ENCODE data around the gene RBM15. TPM values are rescaled to one million over a fixed set of nuclear protein-coding genes. Genes with fewer than 3 reads are reported as not detected.

The RBM15 gene
- total and polyA plus RNA-seq, 2 of the 4 experiments (the other 2 are of a cell fraction) = 6.3 to 31.7 TPM

DNA sequence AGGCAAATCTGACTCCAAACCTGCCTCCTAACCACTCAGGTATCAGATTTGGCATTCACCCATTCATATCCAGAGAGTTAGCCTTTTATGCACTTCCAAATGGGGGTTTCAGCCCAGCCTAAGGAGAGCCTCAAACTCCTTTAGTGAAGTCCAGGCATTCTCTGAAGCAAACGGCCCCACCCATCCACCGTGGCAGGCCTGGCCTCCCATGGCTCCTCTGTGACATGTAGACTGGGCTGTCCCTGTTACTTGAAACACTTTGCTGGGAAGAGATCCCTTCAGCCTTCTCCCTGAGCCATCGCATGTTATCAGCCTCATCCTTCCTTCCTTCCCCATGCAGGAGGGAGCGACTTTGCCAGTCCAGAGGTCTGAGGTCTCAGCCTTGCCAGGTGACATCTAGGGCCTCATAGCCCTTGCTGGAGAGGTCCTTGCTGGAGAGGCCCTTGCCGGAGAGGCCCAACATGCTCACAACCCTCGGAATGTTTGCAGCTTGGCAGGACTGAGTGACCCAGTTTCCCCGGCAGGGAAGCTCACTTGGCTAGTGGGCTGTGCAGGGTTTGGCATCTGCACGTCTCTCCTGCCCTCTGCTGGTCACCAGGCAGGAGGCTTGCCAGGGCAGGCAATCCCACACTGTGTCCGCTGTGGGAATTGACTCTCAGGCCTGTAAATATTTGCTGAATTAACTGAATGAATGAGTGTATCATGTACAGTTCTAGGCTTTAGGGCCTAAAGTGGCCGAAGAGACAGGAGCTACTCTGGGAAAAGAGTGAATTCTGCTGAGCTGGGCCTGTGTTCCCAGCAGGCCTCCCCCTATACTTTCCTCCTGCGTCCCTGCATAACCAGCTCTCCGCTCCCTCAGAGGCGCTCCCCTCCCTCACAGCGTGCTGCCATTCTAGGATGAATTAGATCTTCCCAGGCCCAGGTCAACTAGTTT lies 26.7 kb upstream of the RBM15 start:
- Histone ChIP-seq H4K91ac (ENCODE audit: insufficient read depth, low read depth, low read length) (no peak overlapping the region), H3K23ac (ENCODE audit: low read depth, low read length) (no peak overlapping the region), H2BK20ac (ENCODE audit: low read depth, low read length) (no peak overlapping the region), H2BK120ac (ENCODE audit: low read depth, low read length) (no peak overlapping the region), H3K9ac (ENCODE audit: low read depth, low read length) (no peak overlapping the region), H3K18ac (ENCODE audit: low read depth, low read length) (no peak overlapping the region), H4K8ac (ENCODE audit: low read depth in 2 of 2, low read length in 2 of 2) (no peak overlapping the region), H3K9me1 (ENCODE audit: insufficient read depth, low read length) (no peaks in the 10 kb centered on the region; the same call in 1 of the 2 replicates), H2BK15ac (ENCODE audit: low read depth, low read length) (no peak overlapping the region), H2AK9ac (replicated peaks; ENCODE audit: low read depth, low read length, poor library complexity) (no peak overlapping the region), H3K56ac (ENCODE audit: extremely low read depth, insufficient read depth, low read length) (no peak overlapping the region), H3K79me1 (ENCODE audit: low read depth in 1 of 2, low read length in 2 of 2) (no peaks in the 10 kb centered on the region), H4K20me1 (ENCODE audit: insufficient read depth, low read length) (no peaks in the 10 kb centered on the region), H2BK5ac (ENCODE audit: low read depth, low read length, poor library complexity, severe bottlenecking) (no peak overlapping the region), H4K5ac (ENCODE audit: low read depth, low read length) (no peak overlapping the region), H2AK5ac (ENCODE audit: low read depth, low read length) (no peak overlapping the region), H3K36me3 (ENCODE audit: control insufficient read depth, insufficient read depth, low read length) (no peaks in the 10 kb centered on the region), H3K9me3 (ENCODE audit: control insufficient read depth, insufficient read depth, low read length) (no peaks in the 10 kb centered on the region), H3K27ac (ENCODE audit: insufficient read depth, low read length) (no peak overlapping the region), H3K27me3 (ENCODE audit: control insufficient read depth, insufficient read depth, low read length) (peaks cover 4% of the 10 kb centered on the region; the same call in 1 of the 2 replicates), H3K4me1 (ENCODE audit: control insufficient read depth, insufficient read depth, low read length) (peaks cover 12% of the 10 kb centered on the region), H3K14ac (replicated peaks; ENCODE audit: low read depth, low read length) (no peak overlapping the region), H3K4ac (ENCODE audit: low read depth, low read length) (no peak overlapping the region), H3K4me3 (ENCODE audit: insufficient read depth, low read depth, low read length) (no peak overlapping the region), H2AFZ (replicated peaks; ENCODE audit: low read length, poor library complexity) (peak overlapping the region; percentile 82), H3K4me2 (ENCODE audit: low read depth, low read length) (no peak overlapping the region)
- intact Hi-C loops (cut with micrococcal nuclease) = loop anchor here (1.0 to 10.0 kb wide), 6 partner anchors 74 to 258 kb away; no protein-coding TSS in a partner anchor
- TF ChIP-seq SMC3 (IDR thresholded peaks at IDR 0.05; ENCODE audit: low read depth, low read length) (peak; percentile 100), POLR2A (IDR thresholded peaks at IDR 0.05; ENCODE audit: low read depth, low read length) (no peak), CHD1 (IDR thresholded peaks at IDR 0.05; ENCODE audit: low read depth, low read length) (no peak), MAZ (IDR thresholded peaks at IDR 0.05; ENCODE audit: borderline replicate concordance, low read depth, low read length) (no peak), BHLHE40 (IDR thresholded peaks at IDR 0.05; ENCODE audit: low read depth, low read length) (no peak), RAD21 (IDR thresholded peaks at IDR 0.05; ENCODE audit: low read length) (peak; percentile 99), RFX5 (IDR thresholded peaks at IDR 0.05; ENCODE audit: low read depth, low read length) (no peak)
- TF ChIP-seq, protein P1, sequence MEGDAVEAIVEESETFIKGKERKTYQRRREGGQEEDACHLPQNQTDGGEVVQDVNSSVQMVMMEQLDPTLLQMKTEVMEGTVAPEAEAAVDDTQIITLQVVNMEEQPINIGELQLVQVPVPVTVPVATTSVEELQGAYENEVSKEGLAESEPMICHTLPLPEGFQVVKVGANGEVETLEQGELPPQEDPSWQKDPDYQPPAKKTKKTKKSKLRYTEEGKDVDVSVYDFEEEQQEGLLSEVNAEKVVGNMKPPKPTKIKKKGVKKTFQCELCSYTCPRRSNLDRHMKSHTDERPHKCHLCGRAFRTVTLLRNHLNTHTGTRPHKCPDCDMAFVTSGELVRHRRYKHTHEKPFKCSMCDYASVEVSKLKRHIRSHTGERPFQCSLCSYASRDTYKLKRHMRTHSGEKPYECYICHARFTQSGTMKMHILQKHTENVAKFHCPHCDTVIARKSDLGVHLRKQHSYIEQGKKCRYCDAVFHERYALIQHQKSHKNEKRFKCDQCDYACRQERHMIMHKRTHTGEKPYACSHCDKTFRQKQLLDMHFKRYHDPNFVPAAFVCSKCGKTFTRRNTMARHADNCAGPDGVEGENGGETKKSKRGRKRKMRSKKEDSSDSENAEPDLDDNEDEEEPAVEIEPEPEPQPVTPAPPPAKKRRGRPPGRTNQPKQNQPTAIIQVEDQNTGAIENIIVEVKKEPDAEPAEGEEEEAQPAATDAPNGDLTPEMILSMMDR (conservative IDR thresholded peaks at IDR 0.05; ENCODE audit: low read depth, low read length) = peak; percentile 98
- ChIA-PET POLR2A (ENCODE audit: unreplicated experiment) (no interaction called here), CTCF (interaction anchor here (0.6 to 3.4 kb wide), 15 partner anchors 8 to 192 kb away, joined by 3 to 68 read pairs (median 5); partner anchors contain the start of gene KCNC4)
- DNase-seq (peak; percentile 81), ATAC-seq (ENCODE audit: low read depth) (peak; percentile 80)
- no TSS peak for BruUV-seq (replicated peaks)
- in situ Hi-C loops (cut with MboI; ENCODE audit: low sequenced_read_pairs) = no loop called here
- 37% methylated on average over 6 of the region's 14 CpGs; no CpG with 5 or more reads in 1 of the 2 experiments for WGBS, 2 experiments (ENCODE audit: extremely low coverage in 2 of 2, insufficient read length in 1 of 2)
- dilution Hi-C loops (cut with HindIII; ENCODE audit: low sequenced_read_pairs, unreplicated experiment) = no loop called here

All from IMR-90 (cell line).